ENCODE results near the gene GALNT16.

Gene GALNT16

DNA sequence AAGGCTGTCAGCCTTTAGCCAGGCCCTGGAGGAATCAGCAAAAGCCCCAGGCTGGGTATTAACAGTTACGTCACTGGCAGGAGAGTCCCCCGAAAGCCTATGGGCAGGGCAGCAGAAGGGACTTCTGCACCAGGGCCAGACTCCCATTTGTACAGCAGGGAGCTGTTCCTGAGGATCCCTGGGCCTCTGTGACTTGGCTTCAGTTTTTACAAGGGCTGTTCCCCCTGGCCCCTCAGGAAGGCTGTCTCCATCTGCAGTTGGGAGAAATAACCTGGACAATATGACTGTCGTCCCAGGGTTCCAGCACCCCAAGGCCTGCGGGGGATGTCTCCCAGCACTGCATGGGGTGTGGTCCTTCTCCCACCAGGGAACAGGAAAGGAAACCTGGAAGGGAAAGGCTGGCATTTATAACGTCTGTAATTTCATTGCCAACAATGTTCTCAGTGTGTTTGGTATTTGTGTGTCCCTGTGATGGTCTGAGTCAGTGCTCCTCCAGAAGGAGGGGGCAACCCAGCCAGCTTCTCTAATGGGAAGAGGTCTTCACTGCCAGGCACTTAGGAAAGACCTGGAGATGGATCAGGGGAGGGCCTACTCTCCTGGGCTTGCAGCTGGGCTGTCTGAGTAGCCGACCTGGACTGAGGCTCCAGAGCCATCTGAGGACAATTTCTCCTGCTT, 95.8 kb downstream of the GALNT16 start:
- Histone ChIP-seq H3K36me3 (ENCODE audit: control insufficient read depth in 5 of 5, insufficient read depth in 5 of 5, low read length in 5 of 5) (peaks cover 0 to 5% (median 3%) of the 10 kb centered on the region in 5 donors), H3K4me1 (ENCODE audit: control insufficient read depth in 5 of 5, insufficient read depth in 5 of 5, low read length in 5 of 5) (peaks cover 0 to 12% (median 3%) of the 10 kb centered on the region in 5 donors), H3K4me3 (ENCODE audit: low read depth in 1 of 5, low read length in 5 of 5) (no peak overlapping the region), H3K27ac (ENCODE audit: low read depth, low read length) (peak overlapping the region; percentile 27), H3K9ac (ENCODE audit: low read length in 5 of 5) (no peak overlapping the region), H3K27me3 (ENCODE audit: control insufficient read depth in 5 of 5, insufficient read depth in 4 of 5, low read length in 5 of 5) (peaks cover 0 to 9% (median 0%) of the 10 kb centered on the region in 5 donors), H3K9me3 (ENCODE audit: control insufficient read depth in 5 of 5, low read length in 5 of 5) (no peaks in the 10 kb centered on the region)

DNA sequence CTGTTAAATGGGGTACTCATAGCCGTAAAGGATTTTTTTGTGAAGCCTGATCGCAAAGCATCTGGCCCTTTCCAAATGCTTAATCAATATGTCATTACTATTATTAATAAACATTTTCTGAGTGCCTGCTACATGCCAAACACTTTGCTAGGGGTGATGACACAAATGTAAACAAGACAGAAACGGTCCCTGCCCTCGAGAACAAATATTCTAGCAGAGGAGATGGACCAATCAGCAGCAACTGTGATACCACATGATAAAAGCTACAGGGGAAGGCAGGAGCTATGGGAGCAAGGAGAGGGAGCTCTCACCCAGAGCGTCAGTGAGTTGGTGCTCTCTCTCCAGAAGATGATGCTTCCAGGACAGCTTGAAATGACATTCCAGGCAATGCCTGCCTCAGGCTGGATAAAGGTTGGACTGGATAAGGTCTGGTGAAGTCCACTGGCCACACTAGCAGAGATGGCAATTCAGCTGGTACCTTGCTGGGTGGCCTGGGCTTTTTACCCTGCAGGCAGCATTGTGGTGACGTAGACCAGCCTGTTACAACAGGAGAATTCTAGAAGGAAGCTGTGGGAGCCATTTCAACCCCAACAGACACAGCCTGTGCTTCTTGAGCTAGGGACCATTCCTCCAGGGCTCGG, 97.1 kb downstream of the GALNT16 start:
- H3K9me3 ChIP-seq (ENCODE audit: control insufficient read depth in 5 of 5, low read length in 5 of 5): no peaks in the 10 kb centered on the region
- peaks cover 0 to 9% (median 0%) of the 10 kb centered on the region in 5 donors for H3K27me3 ChIP-seq (ENCODE audit: control insufficient read depth in 5 of 5, insufficient read depth in 4 of 5, low read length in 5 of 5)
- peaks cover 0 to 3% (median 0%) of the 10 kb centered on the region in 5 donors for H3K36me3 ChIP-seq (ENCODE audit: control insufficient read depth in 5 of 5, insufficient read depth in 5 of 5, low read length in 5 of 5)
- H3K4me3 ChIP-seq (ENCODE audit: low read depth in 1 of 5, low read length in 5 of 5): no peak overlapping the region
- no peak overlapping the region for H3K27ac ChIP-seq (ENCODE audit: low read depth, low read length)
- H3K4me1 ChIP-seq (ENCODE audit: control insufficient read depth in 5 of 5, insufficient read depth in 5 of 5, low read length in 5 of 5): peaks cover 0 to 12% (median 3%) of the 10 kb centered on the region in 5 donors
- no peak overlapping the region for H3K9ac ChIP-seq (ENCODE audit: low read length in 5 of 5)

DNA sequence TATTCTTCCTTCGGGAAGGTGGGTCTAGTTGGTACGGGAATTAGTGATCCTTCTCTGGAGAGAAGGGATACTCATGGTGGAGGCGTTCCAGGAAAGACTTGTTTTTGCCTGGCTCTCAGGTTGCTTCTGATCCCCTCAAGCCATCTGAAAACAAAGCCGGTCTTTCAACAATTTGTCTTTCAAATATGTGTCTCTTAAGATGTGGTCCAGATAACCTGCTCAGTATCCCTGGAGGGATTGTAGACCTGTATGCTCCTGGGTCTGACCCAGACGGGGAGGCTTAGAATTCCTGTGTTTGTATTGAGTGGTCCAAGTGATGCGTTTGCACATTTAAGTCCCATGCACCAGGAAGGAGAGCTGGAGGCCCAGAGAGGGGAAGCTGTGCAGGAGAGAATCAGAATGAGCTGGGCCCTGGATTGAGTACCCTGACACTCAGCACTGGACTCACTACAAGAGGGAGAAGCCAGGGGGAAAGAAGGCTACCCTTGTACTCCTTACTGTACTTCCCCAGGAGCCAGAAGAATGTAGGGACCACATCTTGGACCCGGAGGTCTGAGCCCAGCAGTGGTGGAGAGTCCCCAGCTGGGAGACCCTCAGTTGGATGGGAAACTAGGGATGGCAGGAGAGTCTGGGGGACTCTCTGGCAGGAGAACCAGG, 97.7 kb downstream of the GALNT16 start:
- H3K36me3 ChIP-seq (ENCODE audit: control insufficient read depth in 5 of 5, insufficient read depth in 5 of 5, low read length in 5 of 5): peaks cover 0 to 2% (median 0%) of the 10 kb centered on the region in 5 donors
- H3K9me3 ChIP-seq (ENCODE audit: control insufficient read depth in 5 of 5, low read length in 5 of 5): no peaks in the 10 kb centered on the region
- peaks cover 0 to 12% (median 3%) of the 10 kb centered on the region in 5 donors for H3K4me1 ChIP-seq (ENCODE audit: control insufficient read depth in 5 of 5, insufficient read depth in 5 of 5, low read length in 5 of 5)
- H3K4me3 ChIP-seq (ENCODE audit: low read depth in 1 of 5, low read length in 5 of 5): no peak overlapping the region
- no peak overlapping the region for H3K9ac ChIP-seq (ENCODE audit: low read length in 5 of 5)
- H3K27me3 ChIP-seq (ENCODE audit: control insufficient read depth in 5 of 5, insufficient read depth in 4 of 5, low read length in 5 of 5): peaks cover 0 to 9% (median 0%) of the 10 kb centered on the region in 5 donors
- H3K27ac ChIP-seq (ENCODE audit: low read depth, low read length): no peak overlapping the region

DNA sequence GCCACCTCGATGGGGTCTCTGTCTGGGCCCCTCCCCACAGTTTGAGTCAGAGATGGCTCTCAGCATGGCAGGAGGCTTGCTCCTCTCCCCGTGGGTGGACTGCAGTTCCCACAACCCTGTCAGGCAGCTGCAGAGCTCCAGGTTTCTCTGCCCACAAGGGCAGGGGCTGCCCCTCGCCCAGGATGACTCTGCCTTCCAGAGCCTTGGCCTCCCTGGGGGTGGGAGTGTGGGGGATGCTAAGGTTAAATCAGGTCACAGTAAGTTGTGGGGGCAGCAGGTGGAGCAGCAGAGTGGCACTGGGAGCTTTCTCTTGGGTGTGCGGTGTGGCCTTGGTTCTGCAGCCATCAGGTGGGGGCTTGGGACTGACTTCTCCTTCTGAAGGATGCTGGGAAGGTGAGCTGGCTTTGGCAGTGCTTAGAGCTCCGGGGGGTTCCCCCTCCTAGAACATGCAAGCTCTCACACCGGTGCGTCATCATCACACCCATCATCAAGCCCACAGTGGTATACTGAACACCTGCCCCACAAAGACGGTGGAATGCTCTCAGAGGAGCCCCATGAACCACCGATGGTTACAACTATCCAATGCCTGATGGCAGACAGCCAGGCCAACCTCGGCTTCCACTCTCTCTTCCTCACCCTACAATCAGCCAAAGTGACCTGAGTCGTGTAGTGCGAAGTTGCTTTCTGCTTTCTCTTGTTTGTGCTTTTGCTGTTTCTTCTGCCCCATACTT, 98.4 kb downstream of the GALNT16 start:
- Histone ChIP-seq H3K36me3 (ENCODE audit: control insufficient read depth in 5 of 5, insufficient read depth in 5 of 5, low read length in 5 of 5) (peaks cover 0 to 2% (median 0%) of the 10 kb centered on the region in 5 donors), H3K4me1 (ENCODE audit: control insufficient read depth in 5 of 5, insufficient read depth in 5 of 5, low read length in 5 of 5) (peaks cover 0 to 12% (median 3%) of the 10 kb centered on the region in 5 donors), H3K27me3 (ENCODE audit: control insufficient read depth in 5 of 5, insufficient read depth in 4 of 5, low read length in 5 of 5) (peaks cover 0 to 9% (median 0%) of the 10 kb centered on the region in 5 donors), H3K9me3 (ENCODE audit: control insufficient read depth in 5 of 5, low read length in 5 of 5) (no peaks in the 10 kb centered on the region), H3K27ac (ENCODE audit: low read depth, low read length) (no peak overlapping the region), H3K9ac (ENCODE audit: low read length in 5 of 5) (no peak overlapping the region), H3K4me3 (ENCODE audit: low read depth in 1 of 5, low read length in 5 of 5) (no peak overlapping the region)

DNA sequence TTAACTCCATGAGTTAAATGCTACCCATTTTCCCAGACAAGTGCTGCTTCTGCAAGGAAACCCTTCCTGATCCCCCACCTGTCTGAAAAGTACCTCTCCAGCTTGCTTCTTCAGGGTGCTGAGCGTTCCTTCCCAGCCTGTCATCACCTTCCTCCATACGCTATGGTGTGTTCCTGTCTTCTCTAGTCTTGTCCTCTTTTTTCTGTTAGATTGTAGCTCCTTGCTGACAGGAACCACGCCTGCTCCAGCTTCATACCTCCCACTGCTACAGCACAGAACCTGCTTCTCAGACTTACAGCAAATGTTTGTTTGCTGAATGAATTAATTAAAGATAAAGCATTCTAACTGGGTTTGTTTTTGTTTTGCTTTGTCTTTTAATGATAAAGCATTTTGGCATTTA, 99.0 kb downstream of the GALNT16 start:
- Histone ChIP-seq H3K4me3 (ENCODE audit: low read depth in 1 of 5, low read length in 5 of 5) (no peak overlapping the region), H3K27ac (ENCODE audit: low read depth, low read length) (no peak overlapping the region), H3K9ac (ENCODE audit: low read length in 5 of 5) (no peak overlapping the region), H3K4me1 (ENCODE audit: control insufficient read depth in 5 of 5, insufficient read depth in 5 of 5, low read length in 5 of 5) (peaks cover 0 to 12% (median 3%) of the 10 kb centered on the region in 5 donors), H3K36me3 (ENCODE audit: control insufficient read depth in 5 of 5, insufficient read depth in 5 of 5, low read length in 5 of 5) (peaks cover 0 to 2% (median 0%) of the 10 kb centered on the region in 5 donors), H3K9me3 (ENCODE audit: control insufficient read depth in 5 of 5, low read length in 5 of 5) (no peaks in the 10 kb centered on the region), H3K27me3 (ENCODE audit: control insufficient read depth in 5 of 5, insufficient read depth in 4 of 5, low read length in 5 of 5) (peaks cover 0 to 9% (median 0%) of the 10 kb centered on the region in 5 donors)

DNA sequence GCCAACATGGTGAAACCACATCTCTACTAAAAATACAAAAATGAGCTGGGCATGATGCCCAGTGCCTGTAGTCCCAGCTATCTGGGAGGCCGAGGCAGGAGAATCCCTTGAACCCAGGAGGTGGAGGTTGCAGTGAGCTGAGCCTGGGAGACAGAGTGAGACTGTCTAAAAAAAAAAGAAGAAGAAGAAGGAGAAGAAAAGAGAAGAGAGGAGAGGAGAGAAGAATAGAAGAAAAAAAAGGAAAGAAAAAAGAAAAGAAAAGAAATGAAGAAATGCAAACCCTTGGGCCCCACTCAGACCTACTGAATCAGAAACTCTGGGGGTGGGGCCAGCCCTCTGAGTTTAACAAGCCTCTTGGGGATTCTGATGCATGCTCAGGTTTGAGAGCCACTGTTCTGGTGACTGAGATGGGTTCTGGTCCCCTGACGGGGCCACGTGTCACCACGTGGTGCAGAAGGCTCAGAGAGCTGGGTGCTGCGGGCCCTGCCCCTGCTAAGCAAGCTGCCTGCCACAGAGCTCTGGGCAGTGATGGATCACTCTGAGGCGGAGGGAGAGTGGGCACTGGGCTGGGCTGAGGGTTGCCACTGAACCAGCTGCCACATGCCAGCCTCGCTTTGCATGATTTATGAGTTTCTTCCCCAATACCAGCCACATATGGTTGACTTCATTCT, 100.6 kb downstream of the GALNT16 start:
- H3K4me3 ChIP-seq (ENCODE audit: low read depth in 1 of 5, low read length in 5 of 5): no peak overlapping the region
- no peak overlapping the region for H3K9ac ChIP-seq (ENCODE audit: low read length in 5 of 5)
- no peaks in the 10 kb centered on the region for H3K9me3 ChIP-seq (ENCODE audit: control insufficient read depth in 5 of 5, low read length in 5 of 5)
- H3K4me1 ChIP-seq (ENCODE audit: control insufficient read depth in 5 of 5, insufficient read depth in 5 of 5, low read length in 5 of 5): peaks cover 0 to 6% (median 3%) of the 10 kb centered on the region in 5 donors
- H3K27ac ChIP-seq (ENCODE audit: low read depth, low read length): no peak overlapping the region
- peaks cover 0 to 9% (median 0%) of the 10 kb centered on the region in 5 donors for H3K27me3 ChIP-seq (ENCODE audit: control insufficient read depth in 5 of 5, insufficient read depth in 4 of 5, low read length in 5 of 5)
- H3K36me3 ChIP-seq (ENCODE audit: control insufficient read depth in 5 of 5, insufficient read depth in 5 of 5, low read length in 5 of 5): no peaks in the 10 kb centered on the region

DNA sequence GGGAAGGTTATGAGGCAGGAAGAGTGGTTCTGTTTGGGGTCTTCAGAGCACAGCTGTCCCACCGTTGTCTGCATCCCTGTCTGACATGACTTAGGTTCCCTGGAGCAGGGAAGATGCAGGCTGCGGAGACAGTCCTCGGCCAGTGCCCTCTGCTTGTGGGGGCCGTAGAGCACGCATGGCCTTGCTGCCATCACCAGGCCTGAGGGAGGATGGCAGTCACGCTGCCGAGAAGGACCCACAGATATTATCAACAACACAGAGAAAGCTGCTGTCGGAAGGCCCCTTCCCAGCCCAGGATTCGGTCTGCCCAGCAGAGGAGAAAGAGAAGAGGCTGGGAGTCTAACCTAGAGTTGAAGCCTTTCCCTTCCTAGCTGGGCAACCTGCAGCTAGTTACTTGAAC, 103.1 kb downstream of the GALNT16 start:
- H3K4me3 ChIP-seq (ENCODE audit: low read depth in 1 of 5, low read length in 5 of 5): no peak overlapping the region
- no peak overlapping the region for H3K27ac ChIP-seq (ENCODE audit: low read depth, low read length)
- peak overlapping the region in 1 of 5 donors; percentile 17 for H3K9ac ChIP-seq (ENCODE audit: low read length in 5 of 5)
- H3K4me1 ChIP-seq (ENCODE audit: control insufficient read depth in 5 of 5, insufficient read depth in 5 of 5, low read length in 5 of 5): no peaks in the 10 kb centered on the region
- peaks cover 0 to 9% (median 0%) of the 10 kb centered on the region in 5 donors for H3K27me3 ChIP-seq (ENCODE audit: control insufficient read depth in 5 of 5, insufficient read depth in 4 of 5, low read length in 5 of 5)
- no peaks in the 10 kb centered on the region for H3K9me3 ChIP-seq (ENCODE audit: control insufficient read depth in 5 of 5, low read length in 5 of 5)
- H3K36me3 ChIP-seq (ENCODE audit: control insufficient read depth in 5 of 5, insufficient read depth in 5 of 5, low read length in 5 of 5): no peaks in the 10 kb centered on the region

DNA sequence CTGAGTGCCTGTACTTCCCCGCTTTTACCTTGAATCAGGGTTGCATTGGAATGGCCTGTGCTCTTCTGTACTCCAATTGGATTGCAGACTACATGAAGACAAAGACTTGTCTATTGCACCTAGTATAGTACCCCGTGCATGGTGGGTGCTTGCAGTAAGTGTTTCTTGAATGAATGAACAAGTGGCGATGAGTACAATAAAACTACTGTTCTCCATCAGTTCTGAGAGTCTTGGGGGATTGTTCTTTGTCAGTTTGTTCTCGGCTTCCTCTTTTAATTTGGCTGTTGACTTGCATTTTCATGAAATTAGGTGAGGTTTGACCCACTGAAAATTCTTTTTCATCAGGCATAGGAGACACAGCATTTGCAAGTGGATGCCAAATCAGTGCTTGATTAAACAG, 104.0 kb downstream of the GALNT16 start:
- Histone ChIP-seq H3K4me3 (ENCODE audit: low read depth in 1 of 5, low read length in 5 of 5) (no peak overlapping the region), H3K36me3 (ENCODE audit: control insufficient read depth in 5 of 5, insufficient read depth in 5 of 5, low read length in 5 of 5) (no peaks in the 10 kb centered on the region), H3K27me3 (ENCODE audit: control insufficient read depth in 5 of 5, insufficient read depth in 4 of 5, low read length in 5 of 5) (peaks cover 0 to 3% (median 0%) of the 10 kb centered on the region in 5 donors), H3K9ac (ENCODE audit: low read length in 5 of 5) (no peak overlapping the region), H3K4me1 (ENCODE audit: control insufficient read depth in 5 of 5, insufficient read depth in 5 of 5, low read length in 5 of 5) (no peaks in the 10 kb centered on the region), H3K27ac (ENCODE audit: low read depth, low read length) (no peak overlapping the region), H3K9me3 (ENCODE audit: control insufficient read depth in 5 of 5, low read length in 5 of 5) (no peaks in the 10 kb centered on the region)

DNA sequence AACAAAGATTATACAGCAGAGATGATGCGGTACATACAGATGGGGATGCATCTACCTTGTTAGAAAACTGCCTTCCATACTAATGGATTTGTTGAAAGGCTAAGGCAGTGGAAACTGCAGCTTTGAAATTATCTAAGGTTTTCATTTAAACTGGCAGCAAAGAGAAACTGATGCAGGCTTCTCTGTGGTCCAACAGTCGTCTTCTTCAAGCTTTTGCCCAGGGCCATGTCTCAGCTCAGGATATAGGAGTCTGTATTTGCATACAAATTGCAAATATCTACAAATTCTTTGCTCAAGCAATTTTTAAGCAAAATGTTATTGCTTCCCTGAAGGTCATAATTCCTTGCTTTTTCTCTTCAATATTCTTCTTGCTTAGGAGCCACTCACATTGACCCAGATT, 104.4 kb downstream of the GALNT16 start:
- no peaks in the 10 kb centered on the region for H3K9me3 ChIP-seq (ENCODE audit: control insufficient read depth in 5 of 5, low read length in 5 of 5)
- no peak overlapping the region for H3K9ac ChIP-seq (ENCODE audit: low read length in 5 of 5)
- peaks cover 0 to 2% (median 0%) of the 10 kb centered on the region in 5 donors for H3K27me3 ChIP-seq (ENCODE audit: control insufficient read depth in 5 of 5, insufficient read depth in 4 of 5, low read length in 5 of 5)
- H3K4me3 ChIP-seq (ENCODE audit: low read depth in 1 of 5, low read length in 5 of 5): no peak overlapping the region
- H3K4me1 ChIP-seq (ENCODE audit: control insufficient read depth in 5 of 5, insufficient read depth in 5 of 5, low read length in 5 of 5): no peaks in the 10 kb centered on the region
- H3K27ac ChIP-seq (ENCODE audit: low read depth, low read length): no peak overlapping the region
- no peaks in the 10 kb centered on the region for H3K36me3 ChIP-seq (ENCODE audit: control insufficient read depth in 5 of 5, insufficient read depth in 5 of 5, low read length in 5 of 5)

All from subcutaneous abdominal adipose tissue (tissue), 5 donors.